IMR-90 (cell line): ENCODE measurements around the gene SLC9A3. TPM values are rescaled to one million over a fixed set of nuclear protein-coding genes. Genes with fewer than 3 reads are reported as not detected.

Experiments
- ATAC-seq: fragments of 200-7000 bp; cut with Tn5 transposase; 2 replicates; pipeline ENCODE4 v1.9.1; 2020; ENCODE audit warnings: low read depth, mild to moderate bottlenecking, moderate library complexity
- BruUV-seq: library from RNA; stranded (reverse); fragments of 400-500 nt; replicated peaks from 2 replicates; lab custom pipeline; 2021; lab: Mats Ljungman, UMichigan
- CTCF ChIA-PET: fragments of 300-600 bp; formaldehyde crosslinking; extraction: SDS; loops from one replicate; lab custom pipeline; 2021; ENCODE audit warnings: antibody characterized with exemption; lab: Yijun Ruan, JAX
- POLR2A ChIA-PET: fragments of 300-600 bp; sonication (Branson Sonifier 250); formaldehyde crosslinking; loops from one replicate; lab custom pipeline; 2022; ENCODE audit warnings: antibody characterized with exemption; ENCODE audit not compliant: unreplicated experiment; lab: Charles Lee
- DNase-seq: peaks from one replicate; pipeline ENCODE4 v3.0.0; 2013
- H2AFZ ChIP-seq: replicated peaks from 2 replicates; pipeline ENCODE3; 2013; ENCODE audit warnings: low read length, mild to moderate bottlenecking; ENCODE audit not compliant: poor library complexity
- H2AK5ac ChIP-seq: 2 replicates; pipeline ENCODE4 v1.6.1; 2013; ENCODE audit warnings: low read depth, low read length, inconsistent platforms
- H2AK9ac ChIP-seq: replicated peaks from 2 replicates; pipeline ENCODE3; 2013; ENCODE audit warnings: mild to moderate bottlenecking, low read depth, low read length, moderate library complexity; ENCODE audit not compliant: poor library complexity
- H2BK120ac ChIP-seq: 2 replicates; pipeline ENCODE4 v1.6.1; 2013; ENCODE audit warnings: low read depth, low read length, inconsistent platforms
- H2BK15ac ChIP-seq: 3 replicates; pipeline ENCODE4 v1.6.1; 2013; ENCODE audit warnings: low read depth, low read length, inconsistent platforms
- H2BK20ac ChIP-seq: 2 replicates; pipeline ENCODE4 v1.6.1; 2013; ENCODE audit warnings: low read depth, mild to moderate bottlenecking, inconsistent platforms, low read length, moderate library complexity
- H2BK5ac ChIP-seq: 2 replicates; pipeline ENCODE4 v1.6.1; 2013; ENCODE audit warnings: mild to moderate bottlenecking, low read depth, low read length, inconsistent platforms; ENCODE audit not compliant: poor library complexity, severe bottlenecking
- H3K14ac ChIP-seq: replicated peaks from 2 replicates; pipeline ENCODE4 v1.6.1; 2013; ENCODE audit warnings: low read depth, low read length, inconsistent platforms
- H3K18ac ChIP-seq: 2 replicates; pipeline ENCODE4 v1.6.1; 2013; ENCODE audit warnings: low read depth, low read length, control low read depth
- H3K23ac ChIP-seq: 2 replicates; pipeline ENCODE4 v1.6.1; 2013; ENCODE audit warnings: low read depth, low read length, inconsistent platforms
- H3K27ac ChIP-seq: 2 replicates; pipeline ENCODE4 v1.5.1; 2013; ENCODE audit warnings: mild to moderate bottlenecking, control low read depth, low read length; ENCODE audit not compliant: insufficient read depth
- H3K27me3 ChIP-seq: 2 replicates; pipeline ENCODE4 v1.6.1; 2013; ENCODE audit warnings: low read length; ENCODE audit not compliant: control insufficient read depth, insufficient read depth
- H3K36me3 ChIP-seq: 2 replicates; pipeline ENCODE4 v1.6.1; 2013; ENCODE audit warnings: low read length, mixed read lengths; ENCODE audit not compliant: control insufficient read depth, insufficient read depth
- H3K4ac ChIP-seq: 2 replicates; pipeline ENCODE4 v1.6.1; 2013; ENCODE audit warnings: low read depth, low read length, inconsistent platforms
- H3K4me1 ChIP-seq: 2 replicates; pipeline ENCODE4 v1.6.1; 2013; ENCODE audit warnings: low read length, mixed read lengths; ENCODE audit not compliant: control insufficient read depth, insufficient read depth
- H3K4me2 ChIP-seq: 2 replicates; pipeline ENCODE4 v1.6.1; 2013; ENCODE audit warnings: low read depth, mild to moderate bottlenecking, control low read depth, low read length, moderate library complexity
- H3K4me3 ChIP-seq: 2 replicates; pipeline ENCODE4 v1.5.1; 2013; ENCODE audit warnings: low read depth, mild to moderate bottlenecking, control low read depth, low read length, moderate library complexity; ENCODE audit not compliant: insufficient read depth
- H3K56ac ChIP-seq: 2 replicates; pipeline ENCODE4 v1.6.1; 2013; ENCODE audit warnings: low read length, inconsistent platforms; ENCODE audit not compliant: insufficient read depth; ENCODE audit errors: extremely low read depth
- H3K79me1 ChIP-seq, 2 experiments: 2 replicates each; pipeline ENCODE4 v1.6.1; 2013; ENCODE audit warnings: low read length in 2 of 2, inconsistent platforms in 1 of 2, low read depth in 1 of 2
- H3K9ac ChIP-seq: 2 replicates; pipeline ENCODE4 v1.6.1; 2013; ENCODE audit warnings: low read depth, low read length, control low read depth
- H3K9me1 ChIP-seq: 2 replicates; pipeline ENCODE4 v1.6.1; 2013; ENCODE audit warnings: low read length, inconsistent platforms; ENCODE audit not compliant: insufficient read depth
- H3K9me3 ChIP-seq: 2 replicates; pipeline ENCODE4 v1.6.1; 2013; ENCODE audit warnings: low read length; ENCODE audit not compliant: control insufficient read depth, insufficient read depth
- H4K20me1 ChIP-seq: 2 replicates; pipeline ENCODE4 v1.6.1; 2013; ENCODE audit warnings: low read length, inconsistent platforms; ENCODE audit not compliant: insufficient read depth
- H4K5ac ChIP-seq: 2 replicates; pipeline ENCODE4 v1.6.1; 2013; ENCODE audit warnings: mild to moderate bottlenecking, low read depth, low read length, control low read depth
- H4K8ac ChIP-seq, 2 experiments: 2 replicates each; pipeline ENCODE4 v1.6.1; 2013; ENCODE audit warnings: low read depth in 2 of 2, low read length in 2 of 2, control low read depth in 1 of 2, inconsistent platforms in 1 of 2
- H4K91ac ChIP-seq: 2 replicates; pipeline ENCODE4 v1.6.1; 2013; ENCODE audit warnings: low read depth, low read length, inconsistent platforms; ENCODE audit not compliant: insufficient read depth
- CHD1 ChIP-seq: IDR thresholded peaks from 2 replicates; pipeline ENCODE4 v1.6.1; 2012; ENCODE audit warnings: low read depth, low read length, improper control_type of control experiment
- MAFK ChIP-seq: IDR thresholded peaks from 2 replicates; pipeline ENCODE4 v1.6.1; 2012; ENCODE audit warnings: low read depth, low read length, improper control_type of control experiment
- MAZ ChIP-seq: IDR thresholded peaks from 2 replicates; pipeline ENCODE4 v1.6.1; 2012; ENCODE audit warnings: low read depth, mild to moderate bottlenecking, low read length, improper control_type of control experiment, moderate library complexity, borderline replicate concordance
- NFE2L2 ChIP-seq: fragments of 150-350 bp; IDR thresholded peaks from 2 replicates; pipeline ENCODE4 v1.6.1; 2016; ENCODE audit warnings: low read depth, mild to moderate bottlenecking, low read length
- POLR2A ChIP-seq: IDR thresholded peaks from 2 replicates; pipeline ENCODE4 v1.6.1; 2012; ENCODE audit warnings: mild to moderate bottlenecking, low read depth, low read length
- RAD21 ChIP-seq: IDR thresholded peaks from 2 replicates; pipeline ENCODE4 v1.6.1; 2012; ENCODE audit warnings: low read length, improper control_type of control experiment
- RCOR1 ChIP-seq: IDR thresholded peaks from 2 replicates; pipeline ENCODE4 v1.6.1; 2012; ENCODE audit warnings: mild to moderate bottlenecking, low read length, improper control_type of control experiment; ENCODE audit not compliant: insufficient replicate concordance
- WGBS, 2 experiments: methylation state at CpG; one replicate each; pipeline versions ENCODE4 v1.1.5 to v1.1.7; 2013; ENCODE audit warnings: missing lambda C conversion rate in 2 of 2; ENCODE audit not compliant: insufficient read length in 1 of 2; ENCODE audit errors: extremely low coverage in 2 of 2; 5-methylcytosine and 5-hydroxymethylcytosine counted together
- dilution Hi-C: fragments of 300-500 bp; cut with HindIII; formaldehyde crosslinking; loops from one replicate; pipeline ENCODE4 v1.14.3; 2018; ENCODE audit warnings: low sequenced_read_pairs; ENCODE audit not compliant: unreplicated experiment
- in situ Hi-C: fragments of 300-500 bp; cut with MboI; formaldehyde crosslinking; loops from 3 replicates; pipeline ENCODE4 v1.14.3; 2019; ENCODE audit warnings: low sequenced_read_pairs, inconsistent platforms, mixed read lengths
- intact Hi-C: fragments of 100-400 bp; cut with micrococcal nuclease; formaldehyde crosslinking; loops from 2 replicates; pipeline ENCODE4 v1.10.0; 2022
- polyA plus RNA-seq, 3 experiments: library from polyadenylated mRNA; depleted of rRNA; stranded (reverse); fragments of >200 nt; gene quantifications; 2 replicates each; pipeline ENCODE4 v1.2.3, GENCODE V29; 2012; ENCODE audit warnings: low replicate concordance in 1 of 3
- total RNA-seq: library from RNA; depleted of rRNA; stranded (reverse); fragments of >200 nt; gene quantifications from 2 replicates; pipeline ENCODE4 v1.2.3, GENCODE V29; 2012

SLC9A3 gene
- total and polyA plus RNA-seq, 2 of the 4 experiments (the other 2 are of a cell fraction), result 0.72 to 1.5 TPM

- TF ChIP-seq RAD21 (no peak), CHD1 (no peak), POLR2A (no peak), NFE2L2 (no peak), MAZ (no peak), RCOR1 (no peak), MAFK (no peak)
- H3K27ac ChIP-seq, result no peak overlapping the region
- no peak overlapping the region for H3K14ac ChIP-seq
- H2AK9ac ChIP-seq, result no peak overlapping the region
- CTCF ChIA-PET, result no interaction called here
- no peak overlapping the region for H2BK120ac ChIP-seq
- H2AK5ac ChIP-seq, result no peak overlapping the region
- H3K4me1 ChIP-seq, result no peaks in the 10 kb centered on the region
- H2BK5ac ChIP-seq, result no peak overlapping the region
- H3K56ac ChIP-seq, result no peak overlapping the region
- no peak overlapping the region for H4K91ac ChIP-seq
- POLR2A ChIA-PET, result no interaction called here
- no peaks in the 10 kb centered on the region for H3K36me3 ChIP-seq
- no peak overlapping the region for H4K8ac ChIP-seq
- H3K18ac ChIP-seq, result no peak overlapping the region
- H3K79me1 ChIP-seq, result no peaks in the 10 kb centered on the region
- H3K4ac ChIP-seq, result no peak overlapping the region
- no TSS peak for BruUV-seq
- no peak overlapping the region for H3K9ac ChIP-seq
- DNase-seq (no peak), ATAC-seq (no peak)
- H2AFZ ChIP-seq, result no peak overlapping the region
- dilution Hi-C loops (no loop called here), intact Hi-C loops (no loop called here), in situ Hi-C loops (no loop called here)
- no peaks in the 10 kb centered on the region for H3K9me1 ChIP-seq
- peaks cover 30% of the 10 kb centered on the region for H3K27me3 ChIP-seq
- no peak overlapping the region for H4K5ac ChIP-seq
- 86% methylated on average over 26 of the region's 52 CpGs; no CpG with 5 or more reads in 1 of the 2 experiments for WGBS, 2 experiments
- no peak overlapping the region for H3K4me3 ChIP-seq
- no peak overlapping the region for H2BK15ac ChIP-seq
- no peak overlapping the region for H3K23ac ChIP-seq
- H3K4me2 ChIP-seq, result no peak overlapping the region
- no peaks in the 10 kb centered on the region for H4K20me1 ChIP-seq
- no peaks in the 10 kb centered on the region for H3K9me3 ChIP-seq
- H2BK20ac ChIP-seq, result no peak overlapping the region
Measured at GRCh38 chr5:491119-491855, 33.0 kb downstream of the SLC9A3 start.
